ENCODE results near the gene MYO5B.

The MYO5B gene

GRCh38 chr18:50004013-50004412, 190.9 kb downstream of the MYO5B start:
- DNase-seq = no peak

- DNase-seq = no peak
Measured at GRCh38 chr18:50002781-50003180, 192.2 kb downstream of the MYO5B start.

GRCh38 chr18:50000227-50000626, 194.7 kb downstream of the MYO5B start:
- DNase-seq = no peak

GRCh38 chr18:49999128-49999527, 195.8 kb downstream of the MYO5B start:
- no peak for DNase-seq

- DNase-seq = no peak
Measured at GRCh38 chr18:49997558-49997957, 197.4 kb downstream of the MYO5B start.

GRCh38 chr18:49994410-49994809, 200.5 kb downstream of the MYO5B start:
- DNase-seq = no peak

GRCh38 chr18:49993299-49993698, 201.6 kb downstream of the MYO5B start:
- no peak for DNase-seq

- no peak for DNase-seq
Measured at GRCh38 chr18:49988733-49989132, 206.2 kb downstream of the MYO5B start.

GRCh38 chr18:49988101-49988500, 206.8 kb downstream of the MYO5B start:
- no peak for DNase-seq

- no peak for DNase-seq
Measured at GRCh38 chr18:49985236-49985635, 209.7 kb downstream of the MYO5B start.

GRCh38 chr18:49980896-49981295, 214.1 kb downstream of the MYO5B start:
- no peak for DNase-seq

GRCh38 chr18:49976795-49977560, 218.0 kb downstream of the MYO5B start:
- DNase-seq = no peak

GRCh38 chr18:49976001-49976400, 218.9 kb downstream of the MYO5B start:
- no peak for DNase-seq

- no peak for DNase-seq
Measured at GRCh38 chr18:49974079-49974478, 220.9 kb downstream of the MYO5B start.

- no peak for DNase-seq
Measured at GRCh38 chr18:49973592-49973991, 221.4 kb downstream of the MYO5B start.

- DNase-seq = no peak
Measured at GRCh38 chr18:49972535-49972934, 222.4 kb downstream of the MYO5B start.

- no peak for DNase-seq
Measured at GRCh38 chr18:49971462-49971861, 223.5 kb downstream of the MYO5B start.

- DNase-seq = no peak
Measured at GRCh38 chr18:49970319-49970718, 224.6 kb downstream of the MYO5B start.

- DNase-seq = no peak
Measured at GRCh38 chr18:49968644-49969309, 226.2 kb downstream of the MYO5B start.

- DNase-seq = no peak
Measured at GRCh38 chr18:49967636-49968313, 227.2 kb downstream of the MYO5B start.

GRCh38 chr18:49967171-49967570, 227.8 kb downstream of the MYO5B start:
- no peak for DNase-seq

- no peak for DNase-seq
Measured at GRCh38 chr18:49966090-49966489, 228.9 kb downstream of the MYO5B start.

GRCh38 chr18:49963217-49963616, 231.7 kb downstream of the MYO5B start:
- DNase-seq = no peak

- DNase-seq = no peak
Measured at GRCh38 chr18:49961271-49961670, 233.7 kb downstream of the MYO5B start.
